IMR-90 (cell line): Measurements from ENCODE around the gene CDH1. TPM values are rescaled to one million over a fixed set of nuclear protein-coding genes. Genes with fewer than 3 reads are reported as not detected.

Source experiments
- ATAC-seq: fragments of 200-7000 bp; cut with Tn5 transposase; 2 replicates; pipeline ENCODE4 v1.9.1; 2020; ENCODE audit warnings: low read depth, mild to moderate bottlenecking, moderate library complexity
- BruUV-seq: library from RNA; stranded (reverse); fragments of 400-500 nt; replicated peaks from 2 replicates; lab custom pipeline; 2021; lab: Mats Ljungman, UMichigan
- CTCF ChIA-PET: fragments of 300-600 bp; formaldehyde crosslinking; extraction: SDS; loops from one replicate; lab custom pipeline; 2021; ENCODE audit warnings: antibody characterized with exemption; lab: Yijun Ruan, JAX
- POLR2A ChIA-PET: fragments of 300-600 bp; sonication (Branson Sonifier 250); formaldehyde crosslinking; loops from one replicate; lab custom pipeline; 2022; ENCODE audit warnings: antibody characterized with exemption; ENCODE audit not compliant: unreplicated experiment; lab: Charles Lee
- DNase-seq: peaks from one replicate; pipeline ENCODE4 v3.0.0; 2013
- H2AFZ ChIP-seq: replicated peaks from 2 replicates; pipeline ENCODE3; 2013; ENCODE audit warnings: low read length, mild to moderate bottlenecking; ENCODE audit not compliant: poor library complexity
- H2AK5ac ChIP-seq: 2 replicates; pipeline ENCODE4 v1.6.1; 2013; ENCODE audit warnings: low read depth, low read length, inconsistent platforms
- H2AK9ac ChIP-seq: replicated peaks from 2 replicates; pipeline ENCODE3; 2013; ENCODE audit warnings: mild to moderate bottlenecking, low read depth, low read length, moderate library complexity; ENCODE audit not compliant: poor library complexity
- H2BK120ac ChIP-seq: 2 replicates; pipeline ENCODE4 v1.6.1; 2013; ENCODE audit warnings: low read depth, low read length, inconsistent platforms
- H2BK15ac ChIP-seq: 3 replicates; pipeline ENCODE4 v1.6.1; 2013; ENCODE audit warnings: low read depth, low read length, inconsistent platforms
- H2BK20ac ChIP-seq: 2 replicates; pipeline ENCODE4 v1.6.1; 2013; ENCODE audit warnings: low read depth, mild to moderate bottlenecking, inconsistent platforms, low read length, moderate library complexity
- H2BK5ac ChIP-seq: 2 replicates; pipeline ENCODE4 v1.6.1; 2013; ENCODE audit warnings: mild to moderate bottlenecking, low read depth, low read length, inconsistent platforms; ENCODE audit not compliant: poor library complexity, severe bottlenecking
- H3K14ac ChIP-seq: replicated peaks from 2 replicates; pipeline ENCODE4 v1.6.1; 2013; ENCODE audit warnings: low read depth, low read length, inconsistent platforms
- H3K18ac ChIP-seq: 2 replicates; pipeline ENCODE4 v1.6.1; 2013; ENCODE audit warnings: low read depth, low read length, control low read depth
- H3K23ac ChIP-seq: 2 replicates; pipeline ENCODE4 v1.6.1; 2013; ENCODE audit warnings: low read depth, low read length, inconsistent platforms
- H3K27ac ChIP-seq: 2 replicates; pipeline ENCODE4 v1.5.1; 2013; ENCODE audit warnings: mild to moderate bottlenecking, control low read depth, low read length; ENCODE audit not compliant: insufficient read depth
- H3K27me3 ChIP-seq: 2 replicates; pipeline ENCODE4 v1.6.1; 2013; ENCODE audit warnings: low read length; ENCODE audit not compliant: control insufficient read depth, insufficient read depth
- H3K36me3 ChIP-seq: 2 replicates; pipeline ENCODE4 v1.6.1; 2013; ENCODE audit warnings: low read length, mixed read lengths; ENCODE audit not compliant: control insufficient read depth, insufficient read depth
- H3K4ac ChIP-seq: 2 replicates; pipeline ENCODE4 v1.6.1; 2013; ENCODE audit warnings: low read depth, low read length, inconsistent platforms
- H3K4me1 ChIP-seq: 2 replicates; pipeline ENCODE4 v1.6.1; 2013; ENCODE audit warnings: low read length, mixed read lengths; ENCODE audit not compliant: control insufficient read depth, insufficient read depth
- H3K4me2 ChIP-seq: 2 replicates; pipeline ENCODE4 v1.6.1; 2013; ENCODE audit warnings: low read depth, mild to moderate bottlenecking, control low read depth, low read length, moderate library complexity
- H3K4me3 ChIP-seq: 2 replicates; pipeline ENCODE4 v1.5.1; 2013; ENCODE audit warnings: low read depth, mild to moderate bottlenecking, control low read depth, low read length, moderate library complexity; ENCODE audit not compliant: insufficient read depth
- H3K56ac ChIP-seq: 2 replicates; pipeline ENCODE4 v1.6.1; 2013; ENCODE audit warnings: low read length, inconsistent platforms; ENCODE audit not compliant: insufficient read depth; ENCODE audit errors: extremely low read depth
- H3K79me1 ChIP-seq, 2 experiments: 2 replicates each; pipeline ENCODE4 v1.6.1; 2013; ENCODE audit warnings: low read length in 2 of 2, inconsistent platforms in 1 of 2, low read depth in 1 of 2
- H3K9ac ChIP-seq: 2 replicates; pipeline ENCODE4 v1.6.1; 2013; ENCODE audit warnings: low read depth, low read length, control low read depth
- H3K9me1 ChIP-seq: 2 replicates; pipeline ENCODE4 v1.6.1; 2013; ENCODE audit warnings: low read length, inconsistent platforms; ENCODE audit not compliant: insufficient read depth
- H3K9me3 ChIP-seq: 2 replicates; pipeline ENCODE4 v1.6.1; 2013; ENCODE audit warnings: low read length; ENCODE audit not compliant: control insufficient read depth, insufficient read depth
- H4K20me1 ChIP-seq: 2 replicates; pipeline ENCODE4 v1.6.1; 2013; ENCODE audit warnings: low read length, inconsistent platforms; ENCODE audit not compliant: insufficient read depth
- H4K5ac ChIP-seq: 2 replicates; pipeline ENCODE4 v1.6.1; 2013; ENCODE audit warnings: mild to moderate bottlenecking, low read depth, low read length, control low read depth
- H4K8ac ChIP-seq, 2 experiments: 2 replicates each; pipeline ENCODE4 v1.6.1; 2013; ENCODE audit warnings: low read depth in 2 of 2, low read length in 2 of 2, control low read depth in 1 of 2, inconsistent platforms in 1 of 2
- H4K91ac ChIP-seq: 2 replicates; pipeline ENCODE4 v1.6.1; 2013; ENCODE audit warnings: low read depth, low read length, inconsistent platforms; ENCODE audit not compliant: insufficient read depth
- BHLHE40 ChIP-seq: fragments of 150-350 bp; IDR thresholded peaks from 2 replicates; pipeline ENCODE4 v1.6.1; 2016; ENCODE audit warnings: mild to moderate bottlenecking, low read depth, low read length
- CEBPB ChIP-seq: IDR thresholded peaks from 2 replicates; pipeline ENCODE4 v1.6.1; 2012; ENCODE audit warnings: low read depth, low read length, improper control_type of control experiment
- CHD1 ChIP-seq: IDR thresholded peaks from 2 replicates; pipeline ENCODE4 v1.6.1; 2012; ENCODE audit warnings: low read depth, low read length, improper control_type of control experiment
- CTCF ChIP-seq: conservative IDR thresholded peaks from 2 replicates; pipeline ENCODE4 v1.5.1; 2012; ENCODE audit warnings: mild to moderate bottlenecking, low read depth, low read length, improper control_type of control experiment
- ELK1 ChIP-seq: fragments of 150-350 bp; IDR thresholded peaks from 2 replicates; pipeline ENCODE4 v1.6.1; 2016; ENCODE audit warnings: low read depth, mild to moderate bottlenecking, low read length, moderate library complexity, borderline replicate concordance
- FOS ChIP-seq: fragments of 150-350 bp; IDR thresholded peaks from 2 replicates; pipeline ENCODE4 v1.6.1; 2016; ENCODE audit warnings: low read depth, low read length
- MAFK ChIP-seq: IDR thresholded peaks from 2 replicates; pipeline ENCODE4 v1.6.1; 2012; ENCODE audit warnings: low read depth, low read length, improper control_type of control experiment
- MAZ ChIP-seq: IDR thresholded peaks from 2 replicates; pipeline ENCODE4 v1.6.1; 2012; ENCODE audit warnings: low read depth, mild to moderate bottlenecking, low read length, improper control_type of control experiment, moderate library complexity, borderline replicate concordance
- MXI1 ChIP-seq: IDR thresholded peaks from 2 replicates; pipeline ENCODE4 v1.6.1; 2012; ENCODE audit warnings: low read depth, mild to moderate bottlenecking, low read length, moderate library complexity, borderline replicate concordance
- NFE2L2 ChIP-seq: fragments of 150-350 bp; IDR thresholded peaks from 2 replicates; pipeline ENCODE4 v1.6.1; 2016; ENCODE audit warnings: low read depth, mild to moderate bottlenecking, low read length
- POLR2A ChIP-seq: IDR thresholded peaks from 2 replicates; pipeline ENCODE4 v1.6.1; 2012; ENCODE audit warnings: mild to moderate bottlenecking, low read depth, low read length
- RAD21 ChIP-seq: IDR thresholded peaks from 2 replicates; pipeline ENCODE4 v1.6.1; 2012; ENCODE audit warnings: low read length, improper control_type of control experiment
- RCOR1 ChIP-seq: IDR thresholded peaks from 2 replicates; pipeline ENCODE4 v1.6.1; 2012; ENCODE audit warnings: mild to moderate bottlenecking, low read length, improper control_type of control experiment; ENCODE audit not compliant: insufficient replicate concordance
- SMC3 ChIP-seq: fragments of 150-350 bp; IDR thresholded peaks from 2 replicates; pipeline ENCODE4 v1.6.1; 2016; ENCODE audit warnings: low read depth, mild to moderate bottlenecking, antibody characterized with exemption, low read length, moderate library complexity
- WGBS, 2 experiments: methylation state at CpG; one replicate each; pipeline versions ENCODE4 v1.1.5 to v1.1.7; 2013; ENCODE audit warnings: missing lambda C conversion rate in 2 of 2; ENCODE audit not compliant: insufficient read length in 1 of 2; ENCODE audit errors: extremely low coverage in 2 of 2; 5-methylcytosine and 5-hydroxymethylcytosine counted together
- dilution Hi-C: fragments of 300-500 bp; cut with HindIII; formaldehyde crosslinking; loops from one replicate; pipeline ENCODE4 v1.14.3; 2018; ENCODE audit warnings: low sequenced_read_pairs; ENCODE audit not compliant: unreplicated experiment
- in situ Hi-C: fragments of 300-500 bp; cut with MboI; formaldehyde crosslinking; loops from 3 replicates; pipeline ENCODE4 v1.14.3; 2019; ENCODE audit warnings: low sequenced_read_pairs, inconsistent platforms, mixed read lengths
- intact Hi-C: fragments of 100-400 bp; cut with micrococcal nuclease; formaldehyde crosslinking; loops from 2 replicates; pipeline ENCODE4 v1.10.0; 2022
- polyA plus RNA-seq, 3 experiments: library from polyadenylated mRNA; depleted of rRNA; stranded (reverse); fragments of >200 nt; gene quantifications; 2 replicates each; pipeline ENCODE4 v1.2.3, GENCODE V29; 2012; ENCODE audit warnings: low replicate concordance in 1 of 3
- total RNA-seq: library from RNA; depleted of rRNA; stranded (reverse); fragments of >200 nt; gene quantifications from 2 replicates; pipeline ENCODE4 v1.2.3, GENCODE V29; 2012
- TF ChIP-seq, protein P1 (sequence below): fragments of 150-350 bp; IDR thresholded peaks from 2 replicates; pipeline ENCODE4 v1.6.1; 2017; ENCODE audit warnings: mild to moderate bottlenecking, antibody characterized with exemption, low read length, low read depth

Gene CDH1
- total and polyA plus RNA-seq, 2 of the 4 experiments (the other 2 are of a cell fraction) = under 0.01 TPM; not detected in 1

GRCh38 chr16:68737730-68738629 is 888 bp downstream of the CDH1 start:
- Histone ChIP-seq H2AK5ac (no peak overlapping the region), H3K56ac (no peak overlapping the region), H2AK9ac (no peak overlapping the region), H2BK20ac (no peak overlapping the region), H3K4me1 (no peaks in the 10 kb centered on the region), H3K4me2 (no peak overlapping the region), H3K9ac (no peak overlapping the region), H3K27ac (no peak overlapping the region), H2BK120ac (no peak overlapping the region), H2AFZ (no peak overlapping the region), H3K79me1 (no peaks in the 10 kb centered on the region), H3K4ac (no peak overlapping the region), H3K18ac (no peak overlapping the region), H4K20me1 (no peaks in the 10 kb centered on the region), H3K27me3 (peaks cover 45% of the 10 kb centered on the region), H4K8ac (no peak overlapping the region), H4K5ac (no peak overlapping the region), H3K36me3 (no peaks in the 10 kb centered on the region), H2BK5ac (no peak overlapping the region), H3K9me1 (no peaks in the 10 kb centered on the region), H3K9me3 (peaks cover 4% of the 10 kb centered on the region; the same call in 1 of the 2 replicates), H3K4me3 (no peak overlapping the region), H2BK15ac (no peak overlapping the region), H3K14ac (no peak overlapping the region), H4K91ac (no peak overlapping the region), H3K23ac (no peak overlapping the region)
- DNase-seq (no peak), ATAC-seq (no peak)
- no CpG with 5 or more reads among the region's 58 CpGs for whole genome bisulfite sequencing, 2 experiments
- CTCF ChIA-PET = no interaction called here
- in situ Hi-C loops = no loop called here
- intact Hi-C loops = no loop called here
- POLR2A ChIA-PET = no interaction called here
- BruUV-seq = no TSS peak
- dilution Hi-C loops = no loop called here
- TF ChIP-seq RCOR1 = no peak
- TF ChIP-seq FOS = no peak
- no peak for TF ChIP-seq ELK1
- TF ChIP-seq CEBPB = no peak
- TF ChIP-seq MAFK = no peak
- no peak for TF ChIP-seq MAZ
- TF ChIP-seq POLR2A = no peak
- TF ChIP-seq NFE2L2 = no peak
- no peak for TF ChIP-seq MXI1
- TF ChIP-seq CHD1 = no peak
- no peak for TF ChIP-seq BHLHE40
- TF ChIP-seq SMC3 = no peak
- no peak for TF ChIP-seq RAD21
- TF ChIP-seq, protein P1, sequence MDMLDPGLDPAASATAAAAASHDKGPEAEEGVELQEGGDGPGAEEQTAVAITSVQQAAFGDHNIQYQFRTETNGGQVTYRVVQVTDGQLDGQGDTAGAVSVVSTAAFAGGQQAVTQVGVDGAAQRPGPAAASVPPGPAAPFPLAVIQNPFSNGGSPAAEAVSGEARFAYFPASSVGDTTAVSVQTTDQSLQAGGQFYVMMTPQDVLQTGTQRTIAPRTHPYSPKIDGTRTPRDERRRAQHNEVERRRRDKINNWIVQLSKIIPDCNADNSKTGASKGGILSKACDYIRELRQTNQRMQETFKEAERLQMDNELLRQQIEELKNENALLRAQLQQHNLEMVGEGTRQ = no peak
- TF ChIP-seq CTCF = no peak
